GM19193 (cell line): Measurements from ENCODE around the gene METTL8.

Source experiments
- POLR2A ChIP-seq: IDR thresholded peaks from 4 replicates; pipeline ENCODE4 v1.6.1; 2011; ENCODE audit not compliant: insufficient read depth, insufficient read length; ENCODE audit errors: extremely low read depth

METTL8 gene

DNA sequence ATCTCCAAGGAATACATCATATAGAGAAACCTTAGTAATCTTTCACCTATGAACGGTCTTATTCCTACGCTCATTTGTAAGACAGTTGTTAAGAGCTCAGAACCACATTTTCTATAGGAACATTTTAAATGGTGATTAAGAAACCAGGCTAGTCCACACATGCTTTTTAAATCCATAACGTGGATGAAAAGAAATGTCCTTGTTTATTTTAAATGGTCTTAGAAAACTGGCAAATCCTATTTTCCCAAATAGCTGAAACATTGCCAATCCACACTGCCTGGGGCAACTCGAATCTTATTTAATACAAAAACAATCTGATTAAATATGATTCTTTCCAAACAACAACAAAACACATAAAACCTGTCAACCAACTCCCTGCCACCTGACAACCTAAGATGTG lies 23.7 kb downstream of the METTL8 start:
- no peak for TF ChIP-seq POLR2A

- TF ChIP-seq POLR2A: no peak
Measured at GRCh38 chr2:171409436-171409971, 24.3 kb downstream of the METTL8 start.

- TF ChIP-seq POLR2A: no peak
Measured at GRCh38 chr2:171407676-171408044, 26.1 kb downstream of the METTL8 start.

GRCh38 chr2:171407030-171407675 lies 26.6 kb downstream of the METTL8 start:
- no peak for TF ChIP-seq POLR2A

- TF ChIP-seq POLR2A: no peak
Measured at GRCh38 chr2:171406044-171406443, 27.7 kb downstream of the METTL8 start.

GRCh38 chr2:171405546-171405945 lies 28.2 kb downstream of the METTL8 start:
- TF ChIP-seq POLR2A: no peak

DNA sequence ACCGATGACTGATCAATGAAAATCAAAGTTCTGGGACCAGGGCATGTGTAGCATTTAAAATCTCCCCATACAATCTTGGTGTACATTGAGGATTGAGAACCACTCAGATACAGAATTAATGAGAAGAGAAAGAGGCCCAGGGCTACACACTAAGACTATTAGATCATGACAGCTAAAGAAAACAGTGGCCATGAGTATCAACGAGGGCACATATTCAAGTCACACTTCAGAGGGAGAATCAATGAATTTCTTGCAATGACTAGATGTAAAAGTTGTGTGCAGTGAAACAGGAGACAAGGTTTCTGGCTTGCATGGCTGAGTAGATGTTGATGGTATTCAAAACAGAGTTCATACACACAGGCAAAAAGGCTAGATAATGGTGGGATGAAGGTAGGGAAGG lies 29.1 kb downstream of the METTL8 start:
- no peak for TF ChIP-seq POLR2A

- no peak for TF ChIP-seq POLR2A
Measured at GRCh38 chr2:171404261-171404660, 29.5 kb downstream of the METTL8 start.

- no peak for TF ChIP-seq POLR2A
Measured at GRCh38 chr2:171402906-171403580, 30.7 kb downstream of the METTL8 start.

- no peak for TF ChIP-seq POLR2A
Measured at GRCh38 chr2:171401947-171402346, 31.8 kb downstream of the METTL8 start.

- no peak for TF ChIP-seq POLR2A
Measured at GRCh38 chr2:171400395-171400794, 33.4 kb downstream of the METTL8 start.

GRCh38 chr2:171399292-171399691 lies 34.5 kb downstream of the METTL8 start:
- TF ChIP-seq POLR2A: no peak

- no peak for TF ChIP-seq POLR2A
Measured at GRCh38 chr2:171394164-171394740, 39.5 kb downstream of the METTL8 start.

GRCh38 chr2:171393487-171393886 lies 40.3 kb downstream of the METTL8 start:
- no peak for TF ChIP-seq POLR2A

GRCh38 chr2:171391532-171391931 lies 42.3 kb downstream of the METTL8 start:
- TF ChIP-seq POLR2A: no peak
